ENCODE data around the gene GRK6. TPM values are rescaled to one million over a fixed set of nuclear protein-coding genes. Genes with fewer than 3 reads are reported as not detected.
A peak's percentile ranks its signal among the peaks of the same experiment; 100 is the strongest.

Gene GRK6
- total and polyA plus RNA-seq, 9 of the 15 experiments (the other 6 are each of a cell fraction or from before 2014, with no cell fraction given): 0.63 to 122 (median 44.5) TPM

DNA sequence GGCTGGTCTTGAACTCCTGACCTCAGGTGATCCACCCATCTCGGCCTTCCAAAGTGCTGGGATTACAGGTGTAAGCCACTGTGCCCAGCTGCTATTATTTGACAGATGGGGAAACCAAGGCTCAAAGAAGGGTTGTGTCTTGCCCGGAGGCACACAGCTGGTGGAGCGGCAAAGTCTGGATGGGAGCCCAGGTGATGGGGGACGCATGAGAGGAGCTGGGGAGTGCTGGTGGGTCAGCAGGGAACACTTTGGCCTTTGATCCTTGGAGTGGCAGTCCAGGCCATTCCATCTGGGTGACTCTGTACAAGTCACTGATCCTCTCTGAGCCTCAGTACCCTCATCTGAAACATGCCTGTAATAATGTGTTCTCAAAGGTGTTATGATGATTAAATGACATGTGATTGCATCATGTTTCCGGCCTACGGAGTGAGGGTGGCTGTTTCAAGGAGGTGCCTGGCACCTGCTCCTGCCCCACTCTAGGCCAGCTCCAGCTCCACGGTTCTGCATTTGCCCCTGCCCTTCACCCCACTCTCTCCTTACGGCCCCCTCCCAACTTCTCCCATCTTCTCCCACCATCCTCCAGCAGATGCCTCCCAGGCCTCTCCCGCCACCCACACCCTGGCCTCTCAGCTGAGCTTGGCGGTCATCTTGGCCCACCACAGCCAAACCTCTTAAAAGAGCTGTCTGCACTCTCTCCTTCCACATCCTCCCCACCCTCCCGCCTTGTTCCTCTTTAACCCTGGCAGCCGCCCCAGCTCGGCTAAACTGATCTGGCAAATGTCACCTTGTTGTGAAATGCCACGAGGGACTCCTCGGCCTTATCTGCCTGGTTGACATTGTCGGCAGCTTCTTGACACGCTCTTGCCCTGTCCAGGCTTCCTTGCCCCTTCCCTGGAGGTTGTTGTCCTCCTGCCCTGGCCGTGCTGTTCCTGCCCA lies 52.5 kb downstream of the GRK6 start (continued):
- TF ChIP-seq, protein P1, sequence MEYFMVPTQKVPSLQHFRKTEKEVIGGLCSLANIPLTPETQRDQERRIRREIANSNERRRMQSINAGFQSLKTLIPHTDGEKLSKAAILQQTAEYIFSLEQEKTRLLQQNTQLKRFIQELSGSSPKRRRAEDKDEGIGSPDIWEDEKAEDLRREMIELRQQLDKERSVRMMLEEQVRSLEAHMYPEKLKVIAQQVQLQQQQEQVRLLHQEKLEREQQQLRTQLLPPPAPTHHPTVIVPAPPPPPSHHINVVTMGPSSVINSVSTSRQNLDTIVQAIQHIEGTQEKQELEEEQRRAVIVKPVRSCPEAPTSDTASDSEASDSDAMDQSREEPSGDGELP (CRISPR knock-in tag; IDR thresholded peaks at IDR 0.05; ENCODE audit: borderline replicate concordance): peak; percentile 45
- TF ChIP-seq ZNF41 (CRISPR knock-in tag; conservative IDR thresholded peaks at IDR 0.05) (no peak), E2F3 (CRISPR knock-in tag; IDR thresholded peaks at IDR 0.05) (0 out of 2 replicates have a peak, but pooled peaks have one; percentile 6), SMARCA4 (IDR thresholded peaks at IDR 0.05) (0 out of 2 replicates have a peak, but pooled peaks have one; percentile 15), EP400 (IDR thresholded peaks at IDR 0.05) (peak; percentile 33; the same call in 1 of the 2 replicates), MTA3 (IDR thresholded peaks at IDR 0.05; ENCODE audit: borderline replicate concordance) (no peak), BRF1 (IDR thresholded peaks at IDR 0.05; ENCODE audit: borderline replicate concordance, extremely low read depth, insufficient read length) (no peak), ETV6 (IDR thresholded peaks at IDR 0.05; ENCODE audit: borderline replicate concordance in 1 of 2, low read depth in 2 of 2, low read length in 1 of 2) (no peak), ETV6 (CRISPR knock-in tag; IDR thresholded peaks at IDR 0.05; ENCODE audit: borderline replicate concordance) (no peak), SMAD2 (IDR thresholded peaks at IDR 0.05; ENCODE audit: low read depth, low read length) (no peak), BRD4 (IDR thresholded peaks at IDR 0.05) (no peak; the same call in 1 of the 2 replicates), SIN3B (IDR thresholded peaks at IDR 0.05; ENCODE audit: low read depth) (no peak), MED1 (CRISPR knock-in tag; IDR thresholded peaks at IDR 0.05; ENCODE audit: borderline replicate concordance) (no peak), ETV1 (tag; conservative IDR thresholded peaks at IDR 0.05; ENCODE audit: low read depth) (peak; percentile 69), GTF2F1 (IDR thresholded peaks at IDR 0.05; ENCODE audit: low read depth, low read length) (no peak), OTX1 (CRISPR knock-in tag; IDR thresholded peaks at IDR 0.05) (peak; percentile 80), ZNF76 (CRISPR knock-in tag; IDR thresholded peaks at IDR 0.05; ENCODE audit: borderline replicate concordance) (no peak)
- TF ChIP-seq, protein P2, sequence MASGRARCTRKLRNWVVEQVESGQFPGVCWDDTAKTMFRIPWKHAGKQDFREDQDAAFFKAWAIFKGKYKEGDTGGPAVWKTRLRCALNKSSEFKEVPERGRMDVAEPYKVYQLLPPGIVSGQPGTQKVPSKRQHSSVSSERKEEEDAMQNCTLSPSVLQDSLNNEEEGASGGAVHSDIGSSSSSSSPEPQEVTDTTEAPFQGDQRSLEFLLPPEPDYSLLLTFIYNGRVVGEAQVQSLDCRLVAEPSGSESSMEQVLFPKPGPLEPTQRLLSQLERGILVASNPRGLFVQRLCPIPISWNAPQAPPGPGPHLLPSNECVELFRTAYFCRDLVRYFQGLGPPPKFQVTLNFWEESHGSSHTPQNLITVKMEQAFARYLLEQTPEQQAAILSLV (tag; IDR thresholded peaks at IDR 0.05): no peak; the same call in 1 of the 2 replicates
- TF ChIP-seq, protein P3, sequence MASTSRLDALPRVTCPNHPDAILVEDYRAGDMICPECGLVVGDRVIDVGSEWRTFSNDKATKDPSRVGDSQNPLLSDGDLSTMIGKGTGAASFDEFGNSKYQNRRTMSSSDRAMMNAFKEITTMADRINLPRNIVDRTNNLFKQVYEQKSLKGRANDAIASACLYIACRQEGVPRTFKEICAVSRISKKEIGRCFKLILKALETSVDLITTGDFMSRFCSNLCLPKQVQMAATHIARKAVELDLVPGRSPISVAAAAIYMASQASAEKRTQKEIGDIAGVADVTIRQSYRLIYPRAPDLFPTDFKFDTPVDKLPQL (IDR thresholded peaks at IDR 0.05; ENCODE audit: extremely low read depth, insufficient read length): no peak
- TF ChIP-seq, protein P4, sequence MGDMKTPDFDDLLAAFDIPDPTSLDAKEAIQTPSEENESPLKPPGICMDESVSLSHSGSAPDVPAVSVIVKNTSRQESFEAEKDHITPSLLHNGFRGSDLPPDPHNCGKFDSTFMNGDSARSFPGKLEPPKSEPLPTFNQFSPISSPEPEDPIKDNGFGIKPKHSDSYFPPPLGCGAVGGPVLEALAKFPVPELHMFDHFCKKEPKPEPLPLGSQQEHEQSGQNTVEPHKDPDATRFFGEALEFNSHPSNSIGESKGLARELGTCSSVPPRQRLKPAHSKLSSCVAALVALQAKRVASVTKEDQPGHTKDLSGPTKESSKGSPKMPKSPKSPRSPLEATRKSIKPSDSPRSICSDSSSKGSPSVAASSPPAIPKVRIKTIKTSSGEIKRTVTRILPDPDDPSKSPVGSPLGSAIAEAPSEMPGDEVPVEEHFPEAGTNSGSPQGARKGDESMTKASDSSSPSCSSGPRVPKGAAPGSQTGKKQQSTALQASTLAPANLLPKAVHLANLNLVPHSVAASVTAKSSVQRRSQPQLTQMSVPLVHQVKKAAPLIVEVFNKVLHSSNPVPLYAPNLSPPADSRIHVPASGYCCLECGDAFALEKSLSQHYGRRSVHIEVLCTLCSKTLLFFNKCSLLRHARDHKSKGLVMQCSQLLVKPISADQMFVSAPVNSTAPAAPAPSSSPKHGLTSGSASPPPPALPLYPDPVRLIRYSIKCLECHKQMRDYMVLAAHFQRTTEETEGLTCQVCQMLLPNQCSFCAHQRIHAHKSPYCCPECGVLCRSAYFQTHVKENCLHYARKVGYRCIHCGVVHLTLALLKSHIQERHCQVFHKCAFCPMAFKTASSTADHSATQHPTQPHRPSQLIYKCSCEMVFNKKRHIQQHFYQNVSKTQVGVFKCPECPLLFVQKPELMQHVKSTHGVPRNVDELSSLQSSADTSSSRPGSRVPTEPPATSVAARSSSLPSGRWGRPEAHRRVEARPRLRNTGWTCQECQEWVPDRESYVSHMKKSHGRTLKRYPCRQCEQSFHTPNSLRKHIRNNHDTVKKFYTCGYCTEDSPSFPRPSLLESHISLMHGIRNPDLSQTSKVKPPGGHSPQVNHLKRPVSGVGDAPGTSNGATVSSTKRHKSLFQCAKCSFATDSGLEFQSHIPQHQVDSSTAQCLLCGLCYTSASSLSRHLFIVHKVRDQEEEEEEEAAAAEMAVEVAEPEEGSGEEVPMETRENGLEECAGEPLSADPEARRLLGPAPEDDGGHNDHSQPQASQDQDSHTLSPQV (IDR thresholded peaks at IDR 0.05): peak; percentile 77

Measured in K562 (cell line).